ENCODE measurements around the gene GAK. TPM values are rescaled to one million over a fixed set of nuclear protein-coding genes. Genes with fewer than 3 reads are reported as not detected.

Gene GAK
- polyA plus RNA-seq, 1 donor (not counting 4 experiments of a cell fraction or from before 2014, with no cell fraction given): 18.4 TPM

- Histone ChIP-seq H3K4me1 (ENCODE audit: control insufficient read depth, extremely low read depth, insufficient read depth, low read length) (no peaks in the 10 kb centered on the region), H3K4me3 (ENCODE audit: control insufficient read depth in 2 of 3, extremely low read depth in 1 of 3, insufficient read depth in 2 of 3, low read depth in 1 of 3, low read length in 3 of 3) (no peak overlapping the region), H3K79me2 (ENCODE audit: control insufficient read depth, insufficient read depth, low read length) (no peaks in the 10 kb centered on the region), H3K27ac (ENCODE audit: control insufficient read depth, insufficient read depth, low read length) (no peak overlapping the region), H3K9ac (ENCODE audit: control insufficient read depth, extremely low read depth, insufficient read depth, low read length) (no peak overlapping the region), H3K4me2 (ENCODE audit: control insufficient read depth, extremely low read depth, insufficient read depth, low read depth, low read length) (no peak overlapping the region), H2AFZ (ENCODE audit: control insufficient read depth, low read length) (no peak overlapping the region), H3K9me1 (ENCODE audit: control insufficient read depth, extremely low read depth, insufficient read depth, low read length) (no peaks in the 10 kb centered on the region), H4K20me1 (ENCODE audit: control insufficient read depth, extremely low read depth, insufficient read depth, low read length) (no peaks in the 10 kb centered on the region), H3K27me3 (ENCODE audit: control insufficient read depth, extremely low read depth, insufficient read depth, low read length) (no peaks in the 10 kb centered on the region), H3K9me3 (ENCODE audit: control insufficient read depth, low read depth, low read length) (no peaks in the 10 kb centered on the region), H3K36me3 (ENCODE audit: control insufficient read depth in 2 of 2, extremely low read depth in 1 of 2, insufficient read depth in 2 of 2, low read length in 2 of 2) (peaks cover 16 to 24% of the 10 kb centered on the region in 2 experiments)
- TF ChIP-seq EZH2 (IDR thresholded peaks at IDR 0.05; ENCODE audit: low read length) (no peak), CTCF (optimal IDR thresholded peaks at IDR 0.05 in 1 of 3, IDR thresholded peaks at IDR 0.05 in 1 of 3, conservative IDR thresholded peaks at IDR 0.05 in 1 of 3; ENCODE audit: extremely low read depth in 1 of 3, insufficient read depth in 2 of 3, low read length in 3 of 3) (no peak)
- FAIRE-seq (no peak), DNase-seq (ENCODE audit: low read depth, low spot score) (no peak)
- dilution Hi-C loops (cut with MboI; ENCODE audit: extremely low pct_ligation_motif_present, low sequenced_read_pairs): no loop called here
These were observed 74.7 kb downstream of the GAK start for GRCh38 chr4:857461-857860.

GRCh38 chr4:856225-856901 lies 75.8 kb downstream of the GAK start:
- H3K9ac ChIP-seq (ENCODE audit: control insufficient read depth, extremely low read depth, insufficient read depth, low read length): no peak overlapping the region
- DNase-seq (ENCODE audit: low read depth, low spot score): no peak
- peaks cover 18 to 24% of the 10 kb centered on the region in 2 experiments for H3K36me3 ChIP-seq (ENCODE audit: control insufficient read depth in 2 of 2, extremely low read depth in 1 of 2, insufficient read depth in 2 of 2, low read length in 2 of 2)
- no peaks in the 10 kb centered on the region for H3K27me3 ChIP-seq (ENCODE audit: control insufficient read depth, extremely low read depth, insufficient read depth, low read length)
- no peaks in the 10 kb centered on the region for H3K9me3 ChIP-seq (ENCODE audit: control insufficient read depth, low read depth, low read length)
- H3K79me2 ChIP-seq (ENCODE audit: control insufficient read depth, insufficient read depth, low read length): no peaks in the 10 kb centered on the region
- no peak overlapping the region for H2AFZ ChIP-seq (ENCODE audit: control insufficient read depth, low read length)
- H3K4me1 ChIP-seq (ENCODE audit: control insufficient read depth, extremely low read depth, insufficient read depth, low read length): no peaks in the 10 kb centered on the region
- no peak for FAIRE-seq
- dilution Hi-C loops (cut with MboI; ENCODE audit: extremely low pct_ligation_motif_present, low sequenced_read_pairs): no loop called here
- H4K20me1 ChIP-seq (ENCODE audit: control insufficient read depth, extremely low read depth, insufficient read depth, low read length): no peaks in the 10 kb centered on the region
- H3K27ac ChIP-seq (ENCODE audit: control insufficient read depth, insufficient read depth, low read length): no peak overlapping the region
- no peaks in the 10 kb centered on the region for H3K9me1 ChIP-seq (ENCODE audit: control insufficient read depth, extremely low read depth, insufficient read depth, low read length)
- no peak overlapping the region for H3K4me2 ChIP-seq (ENCODE audit: control insufficient read depth, extremely low read depth, insufficient read depth, low read depth, low read length)
- no peak overlapping the region for H3K4me3 ChIP-seq (ENCODE audit: control insufficient read depth in 2 of 3, extremely low read depth in 1 of 3, insufficient read depth in 2 of 3, low read depth in 1 of 3, low read length in 3 of 3)
- TF ChIP-seq EZH2 (IDR thresholded peaks at IDR 0.05; ENCODE audit: low read length): no peak
- no peak for TF ChIP-seq CTCF (optimal IDR thresholded peaks at IDR 0.05 in 1 of 3, IDR thresholded peaks at IDR 0.05 in 1 of 3, conservative IDR thresholded peaks at IDR 0.05 in 1 of 3; ENCODE audit: extremely low read depth in 1 of 3, insufficient read depth in 2 of 3, low read length in 3 of 3)

All from keratinocyte (primary cell).